ENCODE results near the gene TAF1C. TPM values are rescaled to one million over a fixed set of nuclear protein-coding genes. Genes with fewer than 3 reads are reported as not detected.

TAF1C gene
- total RNA-seq, 6 donors from 2014 or later: 23.2 to 227 (median 65.0) TPM

GRCh38 chr16:84139628-84140258 lies 47.1 kb downstream of the TAF1C start:
- H3K27ac ChIP-seq: peak overlapping the region in 2 of 4 donors; percentile 80 to 84
- no peaks in the 10 kb centered on the region for H3K9me3 ChIP-seq
- no peaks in the 10 kb centered on the region for H3K36me3 ChIP-seq
- peaks cover 8 to 29% (median 14%) of the 10 kb centered on the region in 4 donors for H3K4me1 ChIP-seq
- TF ChIP-seq CTCF (IDR thresholded peaks at IDR 0.05) (no peak), POLR2A (IDR thresholded peaks at IDR 0.05) (no peak), POLR2AphosphoS5 (IDR thresholded peaks at IDR 0.05) (no peak), EP300 (IDR thresholded peaks at IDR 0.05) (no peak)
- no peak overlapping the region for H3K4me3 ChIP-seq
- DNase-seq: no peak
- no peaks in the 10 kb centered on the region for H3K27me3 ChIP-seq
- WGBS, 2 donors: 73 to 79% methylated on average over 6 of the region's 6 CpGs
- ATAC-seq (ENCODE audit: low FRiP score in 2 of 2): no peak

- Histone ChIP-seq H3K4me1 (peaks cover 6 to 25% (median 11%) of the 10 kb centered on the region in 4 donors), H3K36me3 (no peaks in the 10 kb centered on the region), H3K27me3 (no peaks in the 10 kb centered on the region), H3K4me3 (peak overlapping the region in 1 of 4 donors; percentile 17), H3K9me3 (no peaks in the 10 kb centered on the region), H3K27ac (peak overlapping the region; percentile 21 to 84 (median 72))
- TF ChIP-seq POLR2AphosphoS5 (IDR thresholded peaks at IDR 0.05) (peak in 1 of 2 donors; percentile 28), EP300 (IDR thresholded peaks at IDR 0.05) (peak in 2 of 4 donors; percentile 2 to 49), POLR2A (IDR thresholded peaks at IDR 0.05) (peak in 1 of 4 donors; percentile 21), CTCF (IDR thresholded peaks at IDR 0.05) (no peak)
- ATAC-seq (ENCODE audit: low FRiP score in 2 of 2) (peak; percentile 59 to 83), DNase-seq (peak in 1 of 2 donors; percentile 81)
- 63 to 65% methylated on average over 14 of the region's 14 CpGs for WGBS, 2 donors
These were observed 47.8 kb downstream of the TAF1C start for GRCh38 chr16:84138824-84139627.

- ATAC-seq (ENCODE audit: low FRiP score in 2 of 2) (no peak), DNase-seq (no peak)
- WGBS, 2 donors: 54 to 70% methylated on average over 2 of the region's 2 CpGs
- Histone ChIP-seq H3K36me3 (no peaks in the 10 kb centered on the region), H3K9me3 (no peaks in the 10 kb centered on the region), H3K4me3 (no peak overlapping the region), H3K27me3 (no peaks in the 10 kb centered on the region), H3K4me1 (peaks cover 3 to 20% (median 8%) of the 10 kb centered on the region in 4 donors), H3K27ac (peak overlapping the region in 2 of 4 donors; percentile 21 to 80)
- TF ChIP-seq EP300 (IDR thresholded peaks at IDR 0.05) (no peak), POLR2A (IDR thresholded peaks at IDR 0.05) (no peak), CTCF (IDR thresholded peaks at IDR 0.05) (no peak), POLR2AphosphoS5 (IDR thresholded peaks at IDR 0.05) (no peak)
These were observed 48.4 kb downstream of the TAF1C start for GRCh38 chr16:84138500-84138823.

- Histone ChIP-seq H3K36me3 (no peaks in the 10 kb centered on the region), H3K4me3 (no peak overlapping the region), H3K4me1 (peaks cover 3 to 18% (median 8%) of the 10 kb centered on the region in 4 donors), H3K9me3 (no peaks in the 10 kb centered on the region), H3K27ac (no peak overlapping the region), H3K27me3 (no peaks in the 10 kb centered on the region)
- TF ChIP-seq EP300 (IDR thresholded peaks at IDR 0.05): no peak
- TF ChIP-seq POLR2AphosphoS5 (IDR thresholded peaks at IDR 0.05): no peak
- no peak for TF ChIP-seq CTCF (IDR thresholded peaks at IDR 0.05)
- WGBS, 2 donors: 90 to 94% methylated on average over 7 of the region's 7 CpGs
- DNase-seq: no peak
- ATAC-seq (ENCODE audit: low FRiP score in 2 of 2): no peak
These were observed 49.0 kb downstream of the TAF1C start for GRCh38 chr16:84137769-84138357.
